22Rv1 (cell line): ENCODE data around the gene SEC61A1.

Experiments
- CTCF ChIP-seq: fragments of 450-650 bp; IDR thresholded peaks from 2 replicates; pipeline ENCODE4 v1.5.1; 2017; ENCODE audit warnings: mild to moderate bottlenecking
- ZFX ChIP-seq: fragments of 450-650 bp; IDR thresholded peaks from 2 replicates; pipeline ENCODE4 v1.6.1; 2017; ENCODE audit warnings: antibody characterized with exemption, borderline replicate concordance

GRCh38 chr3:128051459-128051836, 789 bp upstream of the SEC61A1 start:
- TF ChIP-seq CTCF (no peak), ZFX (no peak)
